Effector memory CD8-positive, alpha-beta T cell (primary cell): ENCODE results near the gene GNG12.
A peak's percentile ranks its signal among the peaks of the same experiment; 100 is the strongest.

Source experiments
- ATAC-seq: fragments of 150-1000 bp; cut with Tn5 transposase; replicated peaks from 2 replicates; pipeline ENCODE4 v1.10.0; 2021; ENCODE audit warnings: mild to moderate bottlenecking, moderate library complexity
- DNase-seq, 3 experiments: peaks; one replicate each; pipeline ENCODE4 v3.0.0; 2021
- H3K27ac Mint-ChIP-seq, 2 donors: one replicate each; pipeline ENCODE4 v1.8.0; 2022; ENCODE audit warnings: mild to moderate bottlenecking in 2 of 2, mixed read lengths in 2 of 2, moderate library complexity in 2 of 2
- H3K27me3 Mint-ChIP-seq, 2 donors: one replicate each; pipeline ENCODE4 v1.8.0; 2022; ENCODE audit warnings: mixed read lengths in 2 of 2
- H3K36me3 Mint-ChIP-seq: one replicate; pipeline ENCODE4 v1.8.0; 2022; ENCODE audit warnings: mild to moderate bottlenecking, moderate library complexity, mixed read lengths; ENCODE audit not compliant: insufficient read depth
- H3K4me1 Mint-ChIP-seq, 2 donors: one replicate each; pipeline ENCODE4 v1.8.0; 2022; ENCODE audit warnings: low read depth in 2 of 2, mixed read lengths in 2 of 2
- H3K4me3 Mint-ChIP-seq, 2 donors: one replicate each; pipeline ENCODE4 v1.8.0; 2022; ENCODE audit warnings: mild to moderate bottlenecking in 2 of 2, mixed read lengths in 2 of 2, moderate library complexity in 2 of 2
- H3K9me3 Mint-ChIP-seq, 2 donors: one replicate each; pipeline ENCODE4 v1.8.0; 2022; ENCODE audit warnings: mixed read lengths in 2 of 2

Gene GNG12

GRCh38 chr1:67695963-67696362 is 137.3 kb downstream of the GNG12 start:
- Mint-ChIP-seq H3K36me3 (no peaks in the 10 kb centered on the region), H3K27me3 (peaks cover 1 to 7% of the 10 kb centered on the region in 2 donors), H3K4me1 (no peaks in the 10 kb centered on the region), H3K4me3 (no peak overlapping the region), H3K9me3 (no peaks in the 10 kb centered on the region), H3K27ac (no peak overlapping the region)
- DNase-seq (no peak), ATAC-seq (no peak)

GRCh38 chr1:67691712-67692111 is 141.6 kb downstream of the GNG12 start:
- H3K36me3 Mint-ChIP-seq, result peaks cover 4% of the 10 kb centered on the region
- no peak overlapping the region for H3K27ac Mint-ChIP-seq
- no peaks in the 10 kb centered on the region for H3K27me3 Mint-ChIP-seq
- no peak overlapping the region for H3K4me3 Mint-ChIP-seq
- H3K4me1 Mint-ChIP-seq, result peaks cover 4 to 6% of the 10 kb centered on the region in 2 donors
- ATAC-seq (no peak), DNase-seq (no peak)
- no peaks in the 10 kb centered on the region for H3K9me3 Mint-ChIP-seq

GRCh38 chr1:67690411-67690810 is 142.9 kb downstream of the GNG12 start:
- Mint-ChIP-seq H3K9me3 (no peaks in the 10 kb centered on the region), H3K27me3 (no peaks in the 10 kb centered on the region), H3K4me1 (peaks cover 10% of the 10 kb centered on the region in 2 donors), H3K36me3 (peaks cover 16% of the 10 kb centered on the region), H3K27ac (no peak overlapping the region), H3K4me3 (no peak overlapping the region)
- no peak for DNase-seq
- ATAC-seq, result no peak

- no peaks in the 10 kb centered on the region for H3K9me3 Mint-ChIP-seq
- no peak for DNase-seq
- no peak overlapping the region for H3K27ac Mint-ChIP-seq
- peaks cover 11 to 13% of the 10 kb centered on the region in 2 donors for H3K4me1 Mint-ChIP-seq
- H3K4me3 Mint-ChIP-seq, result no peak overlapping the region
- peaks cover 19% of the 10 kb centered on the region for H3K36me3 Mint-ChIP-seq
- no peaks in the 10 kb centered on the region for H3K27me3 Mint-ChIP-seq
- no peak for ATAC-seq
Measured at GRCh38 chr1:67690018-67690363, 143.3 kb downstream of the GNG12 start.

GRCh38 chr1:67689267-67690017 is 143.8 kb downstream of the GNG12 start:
- no peak for DNase-seq
- no peaks in the 10 kb centered on the region for H3K9me3 Mint-ChIP-seq
- no peak overlapping the region for H3K4me3 Mint-ChIP-seq
- no peaks in the 10 kb centered on the region for H3K27me3 Mint-ChIP-seq
- no peak overlapping the region for H3K27ac Mint-ChIP-seq
- peaks cover 15 to 18% of the 10 kb centered on the region in 2 donors for H3K4me1 Mint-ChIP-seq
- ATAC-seq, result no peak
- H3K36me3 Mint-ChIP-seq, result peaks cover 23% of the 10 kb centered on the region

GRCh38 chr1:67688526-67689219 is 144.6 kb downstream of the GNG12 start:
- DNase-seq (no peak), ATAC-seq (no peak)
- Mint-ChIP-seq H3K36me3 (peaks cover 26% of the 10 kb centered on the region), H3K4me1 (peaks cover 18 to 19% of the 10 kb centered on the region in 2 donors), H3K4me3 (no peak overlapping the region), H3K27ac (peak overlapping the region in 1 of 2 donors; percentile 8), H3K27me3 (no peaks in the 10 kb centered on the region), H3K9me3 (no peaks in the 10 kb centered on the region)

GRCh38 chr1:67687649-67688048 is 145.6 kb downstream of the GNG12 start:
- H3K27ac Mint-ChIP-seq, result no peak overlapping the region
- H3K4me3 Mint-ChIP-seq, result no peak overlapping the region
- peaks cover 18 to 19% of the 10 kb centered on the region in 2 donors for H3K4me1 Mint-ChIP-seq
- H3K27me3 Mint-ChIP-seq, result no peaks in the 10 kb centered on the region
- no peak for DNase-seq
- H3K9me3 Mint-ChIP-seq, result no peaks in the 10 kb centered on the region
- peaks cover 26% of the 10 kb centered on the region for H3K36me3 Mint-ChIP-seq
- ATAC-seq, result no peak

- peaks cover 18 to 19% of the 10 kb centered on the region in 2 donors for H3K4me1 Mint-ChIP-seq
- peak overlapping the region; percentile 84 to 95 for H3K27ac Mint-ChIP-seq
- no peaks in the 10 kb centered on the region for H3K9me3 Mint-ChIP-seq
Measured at GRCh38 chr1:67687198-67687545, 146.1 kb downstream of the GNG12 start.

GRCh38 chr1:67686267-67687197 is 146.7 kb downstream of the GNG12 start:
- H3K4me3 Mint-ChIP-seq, result peak overlapping the region; percentile 90 to 100
- peaks cover 18 to 19% of the 10 kb centered on the region in 2 donors for H3K4me1 Mint-ChIP-seq
- H3K27ac Mint-ChIP-seq, result peak overlapping the region; percentile 84 to 95
- no peaks in the 10 kb centered on the region for H3K27me3 Mint-ChIP-seq
- DNase-seq (peak; percentile 59 to 63 (median 63)), ATAC-seq (peak; percentile 31)
- H3K9me3 Mint-ChIP-seq, result no peaks in the 10 kb centered on the region
- peaks cover 26% of the 10 kb centered on the region for H3K36me3 Mint-ChIP-seq

More at GRCh38 chr1:67687198-67687545, 146.1 kb downstream of the GNG12 start:
- Mint-ChIP-seq H3K4me3 (peak overlapping the region; percentile 90 to 100), H3K36me3 (peaks cover 26% of the 10 kb centered on the region), H3K27me3 (no peaks in the 10 kb centered on the region)
- no peak for DNase-seq
- ATAC-seq, result no peak

GRCh38 chr1:67685558-67686266 is 147.6 kb downstream of the GNG12 start:
- H3K9me3 Mint-ChIP-seq, result no peaks in the 10 kb centered on the region
- peak; percentile 47 for ATAC-seq
- peak overlapping the region; percentile 90 to 100 for H3K4me3 Mint-ChIP-seq
- H3K27me3 Mint-ChIP-seq, result no peaks in the 10 kb centered on the region
- H3K27ac Mint-ChIP-seq, result peak overlapping the region; percentile 84 to 95
- H3K36me3 Mint-ChIP-seq, result peaks cover 26% of the 10 kb centered on the region
- peak; percentile 49 to 62 (median 61) for DNase-seq
- peaks cover 18 to 19% of the 10 kb centered on the region in 2 donors for H3K4me1 Mint-ChIP-seq

- DNase-seq (peak; percentile 90 to 92 (median 92)), ATAC-seq (peak; percentile 82)
- H3K9me3 Mint-ChIP-seq, result no peaks in the 10 kb centered on the region
- peak within 1 kb of the TSS; percentile 90 to 100 for H3K4me3 Mint-ChIP-seq
- H3K36me3 Mint-ChIP-seq, result peaks cover 26% of the 10 kb centered on the region
- no peaks in the 10 kb centered on the region for H3K27me3 Mint-ChIP-seq
- H3K4me1 Mint-ChIP-seq, result peaks cover 18 to 19% of the 10 kb centered on the region in 2 donors
- peak within 1 kb of the TSS; percentile 84 to 95 for H3K27ac Mint-ChIP-seq
Measured at GRCh38 chr1:67685067-67685557, 148.2 kb downstream of the GNG12 start, which contains the start of gene GADD45A. Gene GADD45A, plus strand, starts transcription at chr1:67685201. Its CDS starts 294 bp downstream, at chr1:67685495.

GRCh38 chr1:67684526-67685066 is 148.7 kb downstream of the GNG12 start:
- Mint-ChIP-seq H3K4me3 (peak overlapping the region; percentile 90 to 100), H3K36me3 (peaks cover 26% of the 10 kb centered on the region), H3K9me3 (no peaks in the 10 kb centered on the region), H3K4me1 (peaks cover 18 to 19% of the 10 kb centered on the region in 2 donors), H3K27me3 (no peaks in the 10 kb centered on the region), H3K27ac (peak overlapping the region; percentile 84 to 95)
- ATAC-seq (no peak), DNase-seq (no peak)
